GM23248 (cell line): ENCODE measurements around the gene SLC25A21. TPM values are rescaled to one million over a fixed set of nuclear protein-coding genes. Genes with fewer than 3 reads are reported as not detected.

Experiments used
- DNase-seq: peaks from one replicate; pipeline ENCODE4 v3.0.0-alpha.2; 2015
- H2AFZ ChIP-seq: fragments of 200-600 bp; sonication (generic); 2 replicates; pipeline ENCODE4 v1.6.1; 2016; ENCODE audit warnings: antibody characterized with exemption
- H3F3A ChIP-seq: fragments of 200-600 bp; sonication (generic); 2 replicates; pipeline ENCODE4 v1.6.1; 2016; ENCODE audit warnings: mild to moderate bottlenecking, antibody characterized with exemption, mixed run types; ENCODE audit not compliant: insufficient read depth
- H3K27ac ChIP-seq: fragments of 200-600 bp; sonication (generic); 2 replicates; pipeline ENCODE4 v1.5.1; 2016; ENCODE audit warnings: mild to moderate bottlenecking
- H3K27me3 ChIP-seq: fragments of 200-600 bp; sonication (generic); replicated peaks from 2 replicates; pipeline ENCODE4 v1.6.1; 2016; ENCODE audit warnings: mild to moderate bottlenecking; ENCODE audit not compliant: insufficient read depth
- H3K36me3 ChIP-seq: fragments of 200-600 bp; sonication (generic); 2 replicates; pipeline ENCODE4 v1.6.1; 2016; ENCODE audit warnings: low read depth, mild to moderate bottlenecking
- H3K4me1 ChIP-seq: fragments of 200-600 bp; sonication (generic); 2 replicates; pipeline ENCODE4 v1.6.1; 2016; ENCODE audit warnings: mild to moderate bottlenecking; ENCODE audit not compliant: insufficient read depth
- H3K4me2 ChIP-seq: fragments of 200-600 bp; sonication (generic); one replicate; pipeline ENCODE4 v1.6.1; 2016; ENCODE audit warnings: mild to moderate bottlenecking; ENCODE audit not compliant: unreplicated experiment
- H3K4me3 ChIP-seq: fragments of 200-600 bp; sonication (generic); 2 replicates; pipeline ENCODE4 v1.5.1; 2016; ENCODE audit warnings: mild to moderate bottlenecking
- H3K79me2 ChIP-seq: fragments of 200-600 bp; sonication (generic); 2 replicates; pipeline ENCODE4 v1.6.1; 2016; ENCODE audit warnings: mild to moderate bottlenecking; ENCODE audit not compliant: insufficient read depth
- H3K9ac ChIP-seq: fragments of 200-600 bp; sonication (generic); 2 replicates; pipeline ENCODE4 v1.6.1; 2016; ENCODE audit warnings: mild to moderate bottlenecking
- H3K9me2 ChIP-seq: fragments of 200-600 bp; sonication (generic); 2 replicates; pipeline ENCODE4 v1.6.1; 2016; ENCODE audit warnings: mixed run types, mild to moderate bottlenecking, moderate library complexity; ENCODE audit not compliant: insufficient read depth
- H3K9me3 ChIP-seq: fragments of 200-600 bp; sonication (generic); one replicate; pipeline ENCODE4 v1.6.1; 2017; ENCODE audit warnings: low read depth
- H4K20me1 ChIP-seq: fragments of 200-600 bp; sonication (generic); 2 replicates; pipeline ENCODE4 v1.6.0; 2016; ENCODE audit not compliant: insufficient read depth
- EZH2 ChIP-seq: fragments of 200-600 bp; sonication (generic); IDR thresholded peaks from 2 replicates; pipeline ENCODE4 v1.6.1; 2018; ENCODE audit warnings: antibody characterized with exemption, mild to moderate bottlenecking; ENCODE audit not compliant: insufficient read depth, poor library complexity, severe bottlenecking
- EZH2phosphoT487 ChIP-seq: fragments of 200-600 bp; sonication (generic); IDR thresholded peaks from 2 replicates; pipeline ENCODE4 v1.6.1; 2018; ENCODE audit warnings: antibody characterized with exemption, moderate library complexity, mild to moderate bottlenecking, low read depth; ENCODE audit not compliant: insufficient read depth
- WGBS, 2 experiments: methylation state at CpG; one replicate each; pipeline ENCODE4 v1.1.6; 2015 to 2017; ENCODE audit warnings: low lambda C conversion rate in 2 of 2, low coverage in 1 of 2; ENCODE audit errors: missing lambda C conversion rate in 2 of 2; 5-methylcytosine and 5-hydroxymethylcytosine counted together
- in situ Hi-C: fragments of 300-500 bp; cut with MboI; formaldehyde crosslinking; loops from 2 replicates; pipeline ENCODE4 v1.15.0; 2020
- polyA plus RNA-seq: library from polyadenylated mRNA; unstranded; fragments of >200 nt; fragmentation: Nextera tagmentation; extraction: Ambion mirVana; gene quantifications from 2 replicates; pipeline ENCODE4 v1.2.1, GENCODE V29; 2016
- total RNA-seq: library from RNA; depleted of rRNA; stranded (reverse); fragments of >200 nt; shearing (Covaris generic); gene quantifications from 2 replicates; pipeline ENCODE4 v1.2.3, GENCODE V29; 2014

Gene SLC25A21
- total and polyA plus RNA-seq, 2 experiments from 2014 or later: 0.26 TPM; not detected in 1

DNA sequence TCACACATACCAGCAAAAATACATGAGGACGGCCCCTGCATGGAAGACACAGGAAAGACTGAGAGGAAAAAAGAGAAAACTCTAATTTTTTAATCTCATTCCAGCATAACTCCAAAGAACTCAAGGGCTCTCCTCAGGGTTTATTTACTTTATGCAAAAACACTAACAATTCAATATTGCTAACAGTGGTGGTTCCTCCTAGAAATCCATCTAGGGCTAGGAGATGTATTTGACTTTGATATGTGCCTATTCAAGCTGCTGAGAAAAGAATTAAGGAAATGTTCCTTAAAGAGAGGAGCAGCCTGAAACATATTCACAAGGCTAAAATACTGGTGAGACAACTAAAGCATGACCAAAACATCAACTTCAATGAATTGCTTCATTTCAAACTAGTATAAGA, 57.0 kb downstream of the SLC25A21 start:
- Histone ChIP-seq H3K9me3 (no peaks in the 10 kb centered on the region), H3K36me3 (no peaks in the 10 kb centered on the region), H3K9me2 (no peaks in the 10 kb centered on the region), H3K27ac (no peak overlapping the region), H3K9ac (no peak overlapping the region), H3K4me1 (peaks cover 20% of the 10 kb centered on the region), H3K4me3 (no peak overlapping the region), H2AFZ (no peak overlapping the region), H3F3A (peaks cover 12% of the 10 kb centered on the region; the same call in 1 of the 2 replicates), H4K20me1 (no peaks in the 10 kb centered on the region), H3K79me2 (no peaks in the 10 kb centered on the region), H3K4me2 (no peak overlapping the region), H3K27me3 (peaks cover 2% of the 10 kb centered on the region; the same call in 1 of the 2 replicates)
- WGBS, 2 experiments: 90 to 94% methylated on average over 1 of the region's 1 CpG
- in situ Hi-C loops: no loop called here
- DNase-seq: no peak
- TF ChIP-seq EZH2 (no peak), EZH2phosphoT487 (no peak)

DNA sequence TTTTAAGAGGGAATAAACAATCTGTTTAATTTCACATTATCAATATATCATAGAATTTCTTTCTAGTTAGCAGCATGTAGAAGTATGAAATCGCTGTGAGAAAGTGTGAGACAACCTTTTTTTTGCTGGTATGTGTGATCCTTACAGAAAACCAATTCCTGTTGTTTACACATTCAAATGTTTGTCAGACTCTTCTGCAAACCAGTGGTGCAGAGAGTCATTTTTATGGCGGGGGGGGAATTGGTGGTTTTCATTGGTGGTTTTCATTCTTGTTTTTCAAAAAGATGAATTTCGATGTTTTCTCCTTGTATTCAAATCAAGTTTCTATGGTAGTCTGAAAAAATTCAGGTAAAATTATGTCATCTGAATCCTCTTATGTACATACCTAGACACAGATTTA, 57.8 kb downstream of the SLC25A21 start:
- Histone ChIP-seq H3K9me3 (no peaks in the 10 kb centered on the region), H3K4me1 (peaks cover 20% of the 10 kb centered on the region), H3K9me2 (no peaks in the 10 kb centered on the region), H3K4me3 (no peak overlapping the region), H3K36me3 (no peaks in the 10 kb centered on the region), H3K27ac (no peak overlapping the region), H3K79me2 (no peaks in the 10 kb centered on the region), H3K27me3 (peaks cover 6% of the 10 kb centered on the region; the same call in 1 of the 2 replicates), H3K4me2 (peak overlapping the region; percentile 2), H3K9ac (no peak overlapping the region), H2AFZ (no peak overlapping the region), H4K20me1 (no peaks in the 10 kb centered on the region), H3F3A (peaks cover 12% of the 10 kb centered on the region; the same call in 1 of the 2 replicates)
- in situ Hi-C loops: no loop called here
- WGBS, 2 experiments: 13 to 22% methylated on average over 3 of the region's 3 CpGs
- no peak for DNase-seq
- TF ChIP-seq EZH2 (no peak), EZH2phosphoT487 (no peak)

DNA sequence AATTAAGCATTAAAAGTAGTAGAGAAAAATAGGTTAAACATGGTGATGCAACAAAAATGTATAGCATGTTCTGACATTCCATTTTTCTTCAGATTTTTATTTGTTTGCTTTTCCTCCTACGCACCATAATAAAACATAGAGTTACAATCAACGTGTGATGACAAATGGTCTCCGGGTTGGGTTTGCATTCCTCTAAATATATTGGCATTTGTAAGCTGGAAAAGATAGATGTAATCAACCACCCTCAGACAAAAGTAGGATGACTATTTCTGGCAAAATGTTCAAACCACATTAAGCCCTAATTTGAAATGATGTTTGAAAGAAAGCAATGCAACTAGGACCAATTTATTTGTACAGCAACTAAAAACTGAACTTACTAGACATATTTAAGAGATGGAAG, 58.4 kb downstream of the SLC25A21 start:
- Histone ChIP-seq H2AFZ (no peak overlapping the region), H3K27me3 (peaks cover 6% of the 10 kb centered on the region; the same call in 1 of the 2 replicates), H3K9ac (no peak overlapping the region), H3K36me3 (no peaks in the 10 kb centered on the region), H3K79me2 (no peaks in the 10 kb centered on the region), H3K4me3 (no peak overlapping the region), H3K9me2 (no peaks in the 10 kb centered on the region), H3K4me2 (peak overlapping the region; percentile 2), H3K9me3 (no peaks in the 10 kb centered on the region), H4K20me1 (no peaks in the 10 kb centered on the region), H3K4me1 (peaks cover 20% of the 10 kb centered on the region), H3K27ac (no peak overlapping the region), H3F3A (peaks cover 12% of the 10 kb centered on the region; the same call in 1 of the 2 replicates)
- 16 to 19% methylated on average over 3 of the region's 3 CpGs for whole genome bisulfite sequencing, 2 experiments
- DNase-seq: peak; percentile 33
- in situ Hi-C loops: no loop called here
- TF ChIP-seq EZH2phosphoT487 (no peak), EZH2 (no peak)

GRCh38 chr14:37098132-37098531, 74.3 kb downstream of the SLC25A21 start:
- TF ChIP-seq EZH2: no peak
- TF ChIP-seq EZH2phosphoT487: no peak
- no peaks in the 10 kb centered on the region for H3K4me1 ChIP-seq
- no peak overlapping the region for H2AFZ ChIP-seq
- no peak overlapping the region for H3K9ac ChIP-seq
- no peak overlapping the region for H3K4me2 ChIP-seq
- no peaks in the 10 kb centered on the region for H3K27me3 ChIP-seq
- no peak for DNase-seq
- H3K27ac ChIP-seq: no peak overlapping the region
- H3K4me3 ChIP-seq: no peak overlapping the region
- no peaks in the 10 kb centered on the region for H3K9me2 ChIP-seq
- no peaks in the 10 kb centered on the region for H3K79me2 ChIP-seq
- H3K36me3 ChIP-seq: no peaks in the 10 kb centered on the region
- H4K20me1 ChIP-seq: no peaks in the 10 kb centered on the region
- in situ Hi-C loops: no loop called here
- no peaks in the 10 kb centered on the region for H3F3A ChIP-seq
- 77 to 83% methylated on average over 2 of the region's 2 CpGs for WGBS, 2 experiments
- H3K9me3 ChIP-seq: no peaks in the 10 kb centered on the region

DNA sequence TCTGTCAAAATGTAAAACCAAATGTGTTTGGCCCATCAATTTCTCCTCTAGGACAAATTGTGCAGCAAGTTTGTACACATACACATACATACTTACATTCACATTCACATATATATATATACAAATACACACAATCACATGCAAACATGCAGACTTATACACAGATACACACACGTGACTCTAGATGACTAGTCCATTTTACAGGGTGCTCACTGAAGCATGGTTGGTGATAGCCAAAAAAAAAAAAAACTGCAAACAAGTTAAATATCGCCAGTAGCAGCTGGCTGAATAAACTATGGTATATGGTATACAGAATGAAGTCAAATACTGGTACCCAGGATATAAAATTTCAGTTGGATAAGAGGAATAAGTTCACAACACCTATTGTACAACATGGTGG, 77.9 kb downstream of the SLC25A21 start:
- no peak for DNase-seq
- Histone ChIP-seq H3K9me3 (no peaks in the 10 kb centered on the region), H3K9me2 (no peaks in the 10 kb centered on the region), H3K4me2 (no peak overlapping the region), H3K4me3 (no peak overlapping the region), H4K20me1 (no peaks in the 10 kb centered on the region), H3K27me3 (no peaks in the 10 kb centered on the region), H3K36me3 (no peaks in the 10 kb centered on the region), H3K79me2 (no peaks in the 10 kb centered on the region), H3K4me1 (no peaks in the 10 kb centered on the region), H2AFZ (no peak overlapping the region), H3K27ac (no peak overlapping the region), H3F3A (no peaks in the 10 kb centered on the region), H3K9ac (no peak overlapping the region)
- 65 to 71% methylated on average over 2 of the region's 2 CpGs for WGBS, 2 experiments
- in situ Hi-C loops: no loop called here
- TF ChIP-seq EZH2 (no peak), EZH2phosphoT487 (no peak)
